Stimulated activated CD4-positive, alpha-beta T cell treated with anti-CD3 and anti-CD28 coated beads, Interleukin-1b, Interleukin-23, amount 100 ng/mL, for 4 hours (primary cell): ENCODE results near the gene CEP250.

Experiments
- DNase-seq, 2 donors: peaks; one replicate each; pipeline ENCODE4 v3.0.0-alpha.2; 2020; ENCODE audit warnings: low read depth in 2 of 2

CEP250 gene

DNA sequence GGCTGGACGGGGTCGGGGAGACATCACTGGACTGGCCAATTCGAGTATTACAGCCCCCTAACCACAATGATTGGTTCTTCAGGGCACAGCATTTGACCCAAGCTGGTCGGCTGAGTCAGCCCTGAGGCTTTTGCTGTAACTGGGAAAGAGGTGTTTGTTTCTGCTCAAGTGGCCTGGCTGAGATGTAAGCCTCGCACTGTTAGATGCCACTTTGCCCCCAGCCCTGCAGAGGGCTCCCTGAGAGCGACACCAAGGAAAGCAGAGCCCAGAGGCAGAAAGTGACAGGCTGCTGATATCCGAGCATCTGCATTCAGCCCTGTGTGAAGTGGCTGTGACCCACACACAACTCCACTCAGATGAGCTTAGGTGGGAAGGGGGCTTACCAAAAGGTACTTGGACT lies 105.9 kb downstream of the CEP250 start:
- DNase-seq = no peak

DNA sequence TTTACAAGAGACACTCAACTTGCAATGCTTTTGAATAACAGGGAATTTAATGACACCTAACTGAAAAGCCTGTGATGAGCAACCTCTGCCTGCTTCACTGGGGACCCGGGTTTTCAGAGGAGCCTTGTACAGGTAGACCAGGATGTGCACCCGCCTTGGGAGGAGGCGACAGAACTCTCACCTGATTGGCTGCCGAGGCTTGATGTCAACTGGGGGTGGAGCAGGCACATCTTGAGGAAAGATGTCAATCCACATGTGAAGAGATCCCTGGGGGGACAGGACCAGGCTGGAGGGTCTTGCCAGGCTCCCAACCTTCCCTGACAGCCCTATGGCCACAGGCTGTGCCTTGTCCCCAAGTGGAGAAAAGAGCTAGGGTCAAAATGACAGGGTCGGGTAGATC lies 106.3 kb downstream of the CEP250 start:
- no peak for DNase-seq

- no peak for DNase-seq
Observed at GRCh38 chr20:35562541-35563110, 107.2 kb downstream of the CEP250 start.

DNA sequence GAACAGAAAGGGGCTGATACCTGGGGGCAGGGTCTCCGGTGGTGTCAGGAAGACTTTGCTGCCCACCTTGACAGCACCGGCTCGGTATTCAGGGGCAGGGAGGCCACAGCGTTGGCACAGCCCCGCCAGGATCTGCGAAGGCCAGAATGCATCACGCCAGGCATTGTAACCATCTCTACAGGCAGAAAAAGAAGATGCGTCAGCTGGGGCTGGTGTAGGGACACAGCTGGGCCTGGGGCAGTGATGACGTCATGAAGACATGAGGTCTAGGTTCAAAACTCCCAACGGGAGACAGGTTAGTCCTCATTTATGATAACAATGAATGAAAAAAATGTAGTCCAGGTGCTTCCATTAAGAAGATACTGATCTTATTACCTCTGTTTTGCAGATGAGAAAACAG lies 108.4 kb downstream of the CEP250 start:
- no peak for DNase-seq

GRCh38 chr20:35564905-35565304 lies 109.5 kb downstream of the CEP250 start:
- DNase-seq = no peak

DNA sequence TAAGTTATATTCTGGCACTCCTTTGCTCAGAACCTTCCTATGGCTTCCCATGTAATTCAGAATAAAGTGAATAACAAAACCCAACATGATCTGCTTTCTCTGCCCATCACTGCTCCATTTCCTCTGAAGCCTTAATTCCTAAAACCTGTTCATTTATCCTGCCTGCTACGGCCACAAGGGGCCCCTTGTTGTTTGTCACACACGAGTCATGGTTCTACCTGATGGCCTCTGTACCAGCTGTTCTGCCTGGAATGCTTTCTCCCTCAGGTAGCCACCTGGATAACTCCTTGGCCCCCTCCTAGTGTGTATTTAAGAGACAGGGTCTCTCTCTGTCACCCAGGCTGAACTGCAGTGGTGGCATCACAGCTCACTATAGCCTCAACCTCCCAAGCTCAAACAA lies 113.2 kb downstream of the CEP250 start:
- no peak for DNase-seq
